ENCODE measurements around the gene AIP. TPM values are rescaled to one million over a fixed set of nuclear protein-coding genes. Genes with fewer than 3 reads are reported as not detected.
"Not testable (repeated sequence)": the region's sequence is repeated elsewhere in the genome, so short reads cannot be mapped to it uniquely, and the experiment has no call there.

AIP gene
- total RNA-seq, 1 donor from 2014 or later: 39.5 TPM

GRCh38 chr11:67463680-67464410 is 19.0 kb upstream of the AIP start:
- H3K36me3 Mint-ChIP-seq (ENCODE audit: insufficient read depth): no peaks in the 10 kb centered on the region
- TF ChIP-seq CTCF (IDR thresholded peaks at IDR 0.05; ENCODE audit: unreplicated experiment): no peak
- no peaks in the 10 kb centered on the region for H3K27me3 Mint-ChIP-seq
- no peaks in the 10 kb centered on the region for H3K9me3 Mint-ChIP-seq (ENCODE audit: low read depth)
- H3K4me1 Mint-ChIP-seq (ENCODE audit: low read depth): peaks cover 12% of the 10 kb centered on the region
- peak overlapping the region; percentile 82 for H3K4me3 Mint-ChIP-seq (ENCODE audit: low read depth)
- H3K27ac Mint-ChIP-seq: peak overlapping the region; percentile 95
- no peak for DNase-seq (ENCODE audit: low spot score, unreplicated experiment)

GRCh38 chr11:67464411-67465188 is 18.2 kb upstream of the AIP start:
- Mint-ChIP-seq H3K27ac (peak overlapping the region; percentile 95), H3K36me3 (ENCODE audit: insufficient read depth) (no peaks in the 10 kb centered on the region), H3K27me3 (no peaks in the 10 kb centered on the region), H3K4me3 (ENCODE audit: low read depth) (peak overlapping the region; percentile 82), H3K9me3 (ENCODE audit: low read depth) (no peaks in the 10 kb centered on the region), H3K4me1 (ENCODE audit: low read depth) (peaks cover 12% of the 10 kb centered on the region)
- no peak for TF ChIP-seq CTCF (IDR thresholded peaks at IDR 0.05; ENCODE audit: unreplicated experiment)
- peak; percentile 79 for DNase-seq (ENCODE audit: low spot score, unreplicated experiment)

GRCh38 chr11:67465189-67465510 is 17.7 kb upstream of the AIP start:
- TF ChIP-seq CTCF (IDR thresholded peaks at IDR 0.05; ENCODE audit: unreplicated experiment): no peak
- no peak for DNase-seq (ENCODE audit: low spot score, unreplicated experiment)
- no peaks in the 10 kb centered on the region for H3K9me3 Mint-ChIP-seq (ENCODE audit: low read depth)
- H3K27ac Mint-ChIP-seq: peak overlapping the region; percentile 95
- H3K4me1 Mint-ChIP-seq (ENCODE audit: low read depth): peaks cover 12% of the 10 kb centered on the region
- H3K4me3 Mint-ChIP-seq (ENCODE audit: low read depth): peak overlapping the region; percentile 82
- no peaks in the 10 kb centered on the region for H3K36me3 Mint-ChIP-seq (ENCODE audit: insufficient read depth)
- H3K27me3 Mint-ChIP-seq: no peaks in the 10 kb centered on the region

- DNase-seq (ENCODE audit: low spot score, unreplicated experiment); H3K27me3 Mint-ChIP-seq; H3K36me3 Mint-ChIP-seq (ENCODE audit: insufficient read depth); H3K9me3 Mint-ChIP-seq (ENCODE audit: low read depth): not testable (repeated sequence)
- Mint-ChIP-seq H3K4me3 (ENCODE audit: low read depth) (peak overlapping the region; percentile 82), H3K27ac (peak overlapping the region; percentile 95), H3K4me1 (ENCODE audit: low read depth) (peaks cover 12% of the 10 kb centered on the region)
Observed at GRCh38 chr11:67465530-67465929, 17.3 kb upstream of the AIP start.

- H3K27ac Mint-ChIP-seq: no peak overlapping the region
- peak overlapping the region; percentile 21 for H3K4me3 Mint-ChIP-seq (ENCODE audit: low read depth)
- no peaks in the 10 kb centered on the region for H3K9me3 Mint-ChIP-seq (ENCODE audit: low read depth)
- no peak for DNase-seq (ENCODE audit: low spot score, unreplicated experiment)
- peaks cover 2% of the 10 kb centered on the region for H3K27me3 Mint-ChIP-seq
- H3K36me3 Mint-ChIP-seq (ENCODE audit: insufficient read depth): no peaks in the 10 kb centered on the region
- H3K4me1 Mint-ChIP-seq (ENCODE audit: low read depth): peaks cover 12% of the 10 kb centered on the region
- no peak for TF ChIP-seq CTCF (IDR thresholded peaks at IDR 0.05; ENCODE audit: unreplicated experiment)
Observed at GRCh38 chr11:67466367-67466766, 16.5 kb upstream of the AIP start.

Data from progenitor cell of endocrine pancreas (in vitro differentiated cells).